HepG2 (cell line): ENCODE data around the gene RNF183. TPM values are rescaled to one million over a fixed set of nuclear protein-coding genes. Genes with fewer than 3 reads are reported as not detected.
A peak's percentile ranks its signal among the peaks of the same experiment; 100 is the strongest.

Experiments used
- BRCA1 ChIP-seq: sonication (generic); formaldehyde crosslinking; IDR thresholded peaks from 2 replicates; pipeline ENCODE4 v1.4.0; 2020; ENCODE audit warnings: missing genetic modification reagents
- CEBPZ ChIP-seq: IDR thresholded peaks from 2 replicates; pipeline ENCODE4 v1.6.1; 2012; ENCODE audit warnings: low read length, improper control_type of control experiment
- GLI4 ChIP-seq: sonication (generic); formaldehyde crosslinking; IDR thresholded peaks from 2 replicates; pipeline ENCODE4 v1.5.1; 2020; ENCODE audit warnings: missing genetic modification reagents, mild to moderate bottlenecking, moderate library complexity, borderline replicate concordance
- HOXD1 ChIP-seq: sonication (generic); formaldehyde crosslinking; IDR thresholded peaks from 2 replicates; pipeline ENCODE4 v1.5.0; 2020; ENCODE audit warnings: missing genetic modification reagents
- KDM2A ChIP-seq: sonication (generic); formaldehyde crosslinking; IDR thresholded peaks from 2 replicates; pipeline ENCODE4 v1.4.0; 2020; ENCODE audit warnings: low read depth, missing genetic modification reagents, borderline replicate concordance
- NFE2 ChIP-seq: sonication (generic); formaldehyde crosslinking; IDR thresholded peaks from 2 replicates; pipeline ENCODE4 v1.4.0; 2020; ENCODE audit warnings: missing genetic modification reagents
- NFE2L2 ChIP-seq: fragments of 150-350 bp; IDR thresholded peaks from 2 replicates; pipeline ENCODE4 v1.6.1; 2014; ENCODE audit warnings: low read length
- PHB2 ChIP-seq: fragments of 450-650 bp; IDR thresholded peaks from 2 replicates; pipeline ENCODE4 v1.6.1; 2018; ENCODE audit not compliant: partially characterized antibody
- PHF21A ChIP-seq: sonication (generic); formaldehyde crosslinking; IDR thresholded peaks from 2 replicates; pipeline ENCODE4 v1.5.0; 2020; ENCODE audit warnings: mild to moderate bottlenecking, missing genetic modification reagents
- PLRG1 ChIP-seq: fragments of 450-650 bp; conservative IDR thresholded peaks from 2 replicates; pipeline ENCODE4 v1.6.1; 2016
- SSRP1 ChIP-seq: IDR thresholded peaks from 2 replicates; pipeline ENCODE4 v1.6.1; 2016; ENCODE audit warnings: control low read depth
- TAF15 ChIP-seq: fragments of 200-400 bp; formaldehyde crosslinking; IDR thresholded peaks from one replicate; pipeline ENCODE4 v1.6.1; 2018; ENCODE audit warnings: mild to moderate bottlenecking, low read depth, low read length; ENCODE audit not compliant: poor library complexity, severe bottlenecking
- TIGD3 ChIP-seq: sonication (generic); formaldehyde crosslinking; IDR thresholded peaks from 2 replicates; pipeline ENCODE4 v1.5.1; 2020; ENCODE audit warnings: mild to moderate bottlenecking, missing genetic modification reagents, borderline replicate concordance
- YEATS4 ChIP-seq: sonication (generic); formaldehyde crosslinking; IDR thresholded peaks from 2 replicates; pipeline ENCODE4 v1.4.0; 2020; ENCODE audit warnings: missing genetic modification reagents, borderline replicate concordance
- ZBTB20 ChIP-seq: sonication (generic); formaldehyde crosslinking; IDR thresholded peaks from 2 replicates; pipeline ENCODE4 v1.8.1; 2023; ENCODE audit warnings: missing genetic modification reagents, low read depth, mild to moderate bottlenecking, borderline replicate concordance
- ZNF232 ChIP-seq: sonication (generic); formaldehyde crosslinking; IDR thresholded peaks from 2 replicates; pipeline ENCODE4 v1.4.0; 2020; ENCODE audit warnings: missing genetic modification reagents, borderline replicate concordance
- ZNF276 ChIP-seq: sonication (generic); formaldehyde crosslinking; IDR thresholded peaks from 2 replicates; pipeline ENCODE4 v1.4.0; 2020; ENCODE audit warnings: mild to moderate bottlenecking, low read depth, missing genetic modification reagents
- ZNF446 ChIP-seq: sonication (generic); formaldehyde crosslinking; IDR thresholded peaks from 2 replicates; pipeline ENCODE4 v1.5.0; 2020; ENCODE audit warnings: mild to moderate bottlenecking, missing genetic modification reagents
- ZNF564 ChIP-seq: sonication (generic); formaldehyde crosslinking; IDR thresholded peaks from 2 replicates; pipeline ENCODE4 v1.8.1; 2023; ENCODE audit warnings: mild to moderate bottlenecking, missing genetic modification reagents
- ZNF574 ChIP-seq: sonication (generic); formaldehyde crosslinking; IDR thresholded peaks from 2 replicates; pipeline ENCODE4 v1.4.0; 2020; ENCODE audit warnings: missing genetic modification reagents
- polyA plus RNA-seq, 8 experiments: library from polyadenylated mRNA; depleted of rRNA in 3 of 8; stranded (reverse) in 7 of 8; unstranded in 1 of 8; fragments of >200 nt; fragmentation: Illumina TruSeq in 4 of 8; extraction: Trizol in 4 of 8; gene quantifications; 2 replicates each; pipeline versions ENCODE4 v1.2.1 to v1.2.3, GENCODE V29; 2011 to 2016; ENCODE audit warnings: low read depth in 4 of 8, missing spikeins in 1 of 8, mixed read lengths in 1 of 8; ENCODE audit not compliant: insufficient read depth in 1 of 8
- total RNA-seq, 5 experiments: library from RNA; depleted of rRNA; stranded (reverse); fragments of >200 nt; fragmentation: Illumina TruSeq; extraction: Trizol; gene quantifications; 2 replicates each; pipeline ENCODE4 v1.2.3, GENCODE V29; 2016; ENCODE audit warnings: low read depth in 1 of 5

Gene RNF183
- total and polyA plus RNA-seq, 2 of the 13 experiments (the other 11 are each of a cell fraction or from before 2014, with no cell fraction given): 0.13 to 6.5 TPM

GRCh38 chr9:113275157-113276131 lies 27.7 kb downstream of the RNF183 start, which contains the start of the genes CDC26 and PRPF4 (continued):
- TF ChIP-seq ZBTB20 (CRISPR knock-in tag) (peak; percentile 60; the same call in 1 of the 2 replicates), GLI4 (CRISPR knock-in tag) (peak; percentile 79; the same call in 1 of the 2 replicates), BRCA1 (CRISPR knock-in tag) (no peak), NFE2 (CRISPR knock-in tag) (no peak), SSRP1 (no peak), PLRG1 (no peak), ZNF446 (CRISPR knock-in tag) (no peak), HOXD1 (CRISPR knock-in tag) (no peak), PHB2 (no peak), YEATS4 (CRISPR knock-in tag) (peak; percentile 65; the same call in 1 of the 2 replicates), ZNF564 (CRISPR knock-in tag) (no peak), PHF21A (CRISPR knock-in tag) (peak; percentile 51; the same call in 1 of the 2 replicates), ZNF574 (CRISPR knock-in tag) (peak; percentile 96), TAF15 (no peak), NFE2L2 (no peak), TIGD3 (CRISPR knock-in tag) (no peak), KDM2A (CRISPR knock-in tag) (peak; percentile 84; the same call in 1 of the 2 replicates), CEBPZ (no peak), ZNF276 (CRISPR knock-in tag) (peak; percentile 81; the same call in 1 of the 2 replicates), ZNF232 (CRISPR knock-in tag) (0 out of 2 replicates have a peak, but pooled peaks have one; percentile 23)
